HL-60 (cell line): ENCODE data around the gene CAPN9.

Experiments
- DNase-seq, 2 experiments: peaks; one replicate each; pipeline ENCODE4 v3.0.0-alpha.2; 2010 to 2020; ENCODE audit warnings: low read depth in 1 of 2, low spot score in 1 of 2
- H3K27ac ChIP-seq: fragments of 250-450 bp; sonication (Bioruptor Pico); replicated peaks from 2 replicates; pipeline ENCODE4 v1.5.1; 2020; ENCODE audit warnings: mild to moderate bottlenecking, moderate library complexity
- H3K27me3 ChIP-seq: fragments of 250-450 bp; sonication (Bioruptor Pico); 2 replicates; pipeline ENCODE4 v1.5.1; 2021; ENCODE audit warnings: mild to moderate bottlenecking, moderate library complexity; ENCODE audit not compliant: insufficient read depth, poor library complexity, severe bottlenecking
- H3K4me3 ChIP-seq: replicated peaks from 2 replicates; pipeline ENCODE4 v1.5.1; 2011; ENCODE audit warnings: mild to moderate bottlenecking, control low read depth, low read length; ENCODE audit not compliant: insufficient read depth
- CTCF ChIP-seq: IDR thresholded peaks from one replicate; pipeline ENCODE4 v1.5.1; 2011; ENCODE audit warnings: low read length, control low read depth, inconsistent platforms; ENCODE audit not compliant: insufficient read depth
- GABPA ChIP-seq: IDR thresholded peaks from 2 replicates; pipeline ENCODE4 v1.6.1; 2012; ENCODE audit warnings: low read depth
- POLR2AphosphoS5 ChIP-seq: IDR thresholded peaks from 2 replicates; pipeline ENCODE4 v1.6.1; 2012; ENCODE audit warnings: low read depth
- REST ChIP-seq: IDR thresholded peaks from 2 replicates; pipeline ENCODE4 v1.6.1; 2012; ENCODE audit warnings: low read depth; ENCODE audit not compliant: insufficient replicate concordance
- SPI1 ChIP-seq: IDR thresholded peaks from 2 replicates; pipeline ENCODE4 v1.6.1; 2012; ENCODE audit warnings: low read depth, mild to moderate bottlenecking, borderline replicate concordance

Gene CAPN9

GRCh38 chr1:230798491-230798890 is 51.3 kb downstream of the CAPN9 start:
- TF ChIP-seq GABPA (no peak), REST (no peak)
- Histone ChIP-seq H3K27me3 (no peaks in the 10 kb centered on the region), H3K27ac (no peak overlapping the region), H3K4me3 (no peak overlapping the region)
- DNase-seq, result no peak

- Histone ChIP-seq H3K4me3 (no peak overlapping the region), H3K27ac (no peak overlapping the region), H3K27me3 (no peaks in the 10 kb centered on the region)
- TF ChIP-seq GABPA, result no peak
- TF ChIP-seq POLR2AphosphoS5, result no peak
- no peak for TF ChIP-seq CTCF
- no peak for TF ChIP-seq SPI1
- TF ChIP-seq REST, result no peak
- no peak for DNase-seq
These were observed 54.0 kb downstream of the CAPN9 start for GRCh38 chr1:230800891-230801840.

GRCh38 chr1:230804396-230804795 is 57.2 kb downstream of the CAPN9 start:
- Histone ChIP-seq H3K27me3 (no peaks in the 10 kb centered on the region), H3K27ac (no peak overlapping the region), H3K4me3 (no peak overlapping the region)
- TF ChIP-seq POLR2AphosphoS5 (no peak), REST (no peak), GABPA (no peak), CTCF (no peak), SPI1 (no peak)
- DNase-seq, result no peak
